ENCODE results near the gene PGAM1.
"Not testable (repeated sequence)": the region's sequence is repeated elsewhere in the genome, so short reads cannot be mapped to it uniquely, and the experiment has no call there.

PGAM1 gene

DNA sequence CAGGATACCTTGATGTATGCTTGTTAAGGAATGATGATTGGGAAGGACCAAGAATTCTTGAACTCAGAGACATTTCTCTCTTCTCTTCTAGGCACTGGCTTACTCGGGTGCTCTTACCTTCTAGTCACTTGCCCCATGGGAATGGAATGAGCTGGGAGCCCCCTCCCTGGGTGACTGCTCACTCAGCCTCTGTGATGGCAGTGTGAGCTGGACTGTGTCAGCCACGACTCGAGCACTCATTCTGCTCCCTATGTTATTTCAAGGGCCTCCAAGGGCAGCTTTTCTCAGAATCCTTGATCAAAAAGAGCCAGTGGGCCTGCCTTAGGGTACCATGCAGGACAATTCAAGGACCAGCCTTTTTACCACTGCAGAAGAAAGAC lies 30.7 kb downstream of the PGAM1 start:
- no peak for DNase-seq (ENCODE audit: low read depth, low spot score)

DNA sequence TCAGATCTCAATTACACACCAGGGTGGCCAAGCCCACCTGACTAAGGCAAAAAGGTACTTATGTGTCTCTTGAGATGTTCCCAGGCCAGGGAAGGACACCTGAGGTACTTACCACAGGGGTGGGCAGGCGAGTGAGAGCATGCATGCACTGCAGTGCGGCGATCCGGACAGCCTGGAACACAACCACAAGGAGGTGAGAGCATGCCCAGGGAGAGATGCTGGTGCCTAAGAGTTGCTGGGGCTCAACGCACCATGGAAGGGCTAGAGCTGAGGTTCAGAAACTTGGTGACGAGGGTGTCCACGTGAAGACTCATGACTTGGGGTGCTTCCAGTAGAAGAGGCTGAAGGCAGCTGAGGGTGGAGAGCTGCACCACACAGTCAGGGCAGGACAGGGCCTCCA lies 33.1 kb downstream of the PGAM1 start:
- no peak for DNase-seq (ENCODE audit: low read depth, low spot score)

DNA sequence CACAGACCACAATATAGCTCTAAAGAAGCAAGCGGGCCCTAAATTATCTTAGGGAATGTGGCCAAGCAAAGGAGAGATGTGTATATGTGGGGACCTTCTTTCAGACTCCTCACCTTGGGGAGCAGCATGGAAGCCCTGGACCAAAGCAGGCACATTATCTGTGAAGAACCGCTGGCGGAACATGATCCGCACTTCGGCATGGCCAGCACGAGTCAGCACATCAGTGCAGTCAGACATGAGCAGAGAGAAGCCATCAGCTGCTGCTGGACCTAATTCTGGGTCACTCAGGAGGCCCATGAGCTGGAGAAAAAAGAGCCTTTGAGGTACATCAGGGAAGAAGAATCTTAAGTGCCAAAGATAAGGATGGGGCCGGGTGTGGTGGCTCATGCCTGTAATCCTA lies 33.9 kb downstream of the PGAM1 start:
- DNase-seq (ENCODE audit: low read depth, low spot score): no peak

DNA sequence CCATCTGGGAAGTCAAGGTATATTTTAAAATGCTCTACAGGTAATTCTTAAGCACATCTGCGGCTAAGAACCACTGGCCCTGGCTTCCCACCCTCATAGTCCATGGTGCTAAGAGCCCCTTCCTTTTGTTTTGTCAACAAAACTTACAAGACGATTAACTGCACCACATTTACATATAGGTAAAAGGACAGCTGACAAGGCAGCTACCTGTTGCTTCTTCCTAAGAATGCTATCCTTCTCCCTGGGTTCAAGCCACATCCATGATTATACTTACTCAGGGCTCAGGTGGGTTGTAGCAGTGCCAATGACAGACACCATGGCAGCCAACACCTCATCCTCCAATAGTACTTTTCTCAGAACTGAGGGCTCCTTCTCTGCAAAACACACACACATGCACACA lies 36.3 kb downstream of the PGAM1 start:
- DNase-seq (ENCODE audit: low read depth, low spot score): no peak

DNA sequence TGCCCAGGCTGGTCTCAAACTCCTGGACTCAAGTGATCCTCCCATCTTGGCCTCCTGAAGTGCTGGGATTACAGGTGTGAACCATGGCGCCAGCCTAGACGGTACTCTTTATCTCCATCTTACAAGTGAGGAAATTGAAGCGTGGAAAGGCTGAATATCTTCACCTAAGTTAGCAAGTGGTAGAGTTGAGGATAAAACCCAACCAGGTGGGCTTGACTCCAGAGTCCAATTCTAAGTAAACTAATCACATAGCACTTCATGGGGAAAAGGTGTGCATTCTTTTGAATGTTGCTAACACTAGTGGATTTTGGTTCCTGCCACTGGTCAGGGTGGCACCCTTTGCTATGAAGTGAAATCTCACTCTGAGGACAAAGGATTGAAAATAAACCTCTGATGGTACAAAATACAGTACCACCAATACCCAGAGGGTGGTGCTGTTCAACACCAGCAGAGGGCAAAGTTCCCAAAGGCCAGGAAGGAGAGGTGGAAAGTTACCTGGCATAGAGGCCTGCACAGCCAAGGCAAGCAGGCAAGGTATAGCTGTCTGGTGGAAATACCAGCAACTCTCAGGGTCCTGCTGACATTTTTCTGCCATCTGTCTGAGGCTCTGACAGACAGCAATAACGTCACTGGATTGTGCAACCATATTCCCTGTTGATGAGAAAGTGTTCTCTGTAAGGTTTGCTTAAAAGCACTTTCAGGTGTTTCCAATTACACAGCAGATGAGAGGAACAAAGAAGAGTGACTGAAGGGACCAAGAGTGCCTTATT lies 37.6 kb downstream of the PGAM1 start:
- peak; percentile 75 for DNase-seq (ENCODE audit: low read depth, low spot score)

DNA sequence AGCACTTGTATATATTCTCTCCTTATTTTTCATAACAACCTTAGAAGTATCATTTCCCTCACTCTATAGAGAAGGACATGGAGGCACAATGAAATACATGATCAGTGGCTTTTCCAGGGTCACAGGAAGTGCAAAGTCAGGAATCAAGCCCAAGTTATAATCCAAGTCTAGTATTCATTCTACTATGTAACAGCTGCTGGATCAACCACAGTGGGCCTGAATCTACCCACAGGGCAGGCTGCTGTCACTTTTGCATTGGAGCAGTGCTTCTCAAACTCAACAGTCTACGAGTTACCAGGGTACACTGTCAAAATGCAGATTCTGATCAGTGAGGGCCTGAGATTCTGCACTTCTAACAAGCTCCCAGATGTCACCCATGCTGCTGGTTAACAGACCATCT lies 38.2 kb downstream of the PGAM1 start:
- DNase-seq (ENCODE audit: low read depth, low spot score): no peak

DNA sequence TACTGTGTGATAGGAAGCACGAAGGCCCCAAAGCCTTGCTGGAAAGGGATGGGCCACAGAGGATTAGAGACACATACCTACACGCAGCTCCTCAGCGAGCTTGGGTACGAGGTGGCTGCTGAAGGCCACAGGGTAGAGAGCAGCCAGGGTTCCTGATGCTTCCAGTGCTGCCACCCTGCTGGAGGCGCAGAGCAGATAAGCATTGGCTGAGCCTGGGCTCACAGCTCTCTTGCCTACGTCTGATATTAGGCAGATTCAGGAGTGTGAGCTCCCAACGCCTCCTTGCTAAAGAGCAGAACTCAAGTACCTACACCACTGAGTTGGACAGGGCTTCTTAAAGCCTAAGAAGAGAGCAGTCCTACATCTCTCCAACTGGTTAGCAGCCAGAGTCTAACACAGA lies 40.0 kb downstream of the PGAM1 start:
- DNase-seq (ENCODE audit: low read depth, low spot score): no peak

DNA sequence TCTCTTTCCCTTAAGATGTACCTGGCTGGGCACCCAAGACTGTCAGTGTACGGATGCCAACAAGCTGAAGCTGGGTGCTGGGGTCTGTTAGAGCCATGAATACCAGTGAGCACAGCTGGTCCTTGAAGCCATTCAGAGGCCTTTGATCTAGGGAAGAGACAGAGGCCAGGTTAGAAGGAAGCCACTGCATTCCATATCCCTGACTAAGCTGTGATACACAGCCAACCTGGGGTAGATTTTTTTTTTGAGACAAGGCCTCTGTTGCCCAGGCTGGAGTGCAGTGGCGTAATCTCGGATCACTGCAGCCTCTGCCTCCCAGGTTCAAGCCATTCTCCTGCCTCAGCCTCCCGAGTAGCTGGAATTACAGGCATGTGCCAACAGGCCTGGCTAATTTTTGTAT lies 40.8 kb downstream of the PGAM1 start:
- peak; percentile 51 for DNase-seq (ENCODE audit: low read depth, low spot score)

DNA sequence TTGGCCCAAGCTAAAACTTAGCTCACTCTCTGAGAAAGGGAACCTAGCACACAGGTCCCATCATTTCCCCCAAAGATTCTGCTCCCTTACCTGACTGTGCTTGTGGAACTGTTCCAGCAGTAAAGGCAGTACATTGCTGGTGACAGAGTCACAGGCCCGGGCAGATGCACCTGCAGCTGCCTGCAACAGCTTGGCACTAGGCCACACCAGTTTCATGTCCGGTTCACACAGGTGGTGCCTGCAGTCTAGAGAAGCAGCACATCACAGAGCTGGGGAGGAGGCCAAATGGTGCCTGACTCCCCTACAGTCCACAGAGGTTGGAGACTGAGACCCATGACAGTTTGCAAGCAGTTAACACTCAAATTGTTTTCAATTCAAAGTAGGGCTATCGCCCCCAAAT lies 42.2 kb downstream of the PGAM1 start:
- DNase-seq (ENCODE audit: low read depth, low spot score): no peak

DNA sequence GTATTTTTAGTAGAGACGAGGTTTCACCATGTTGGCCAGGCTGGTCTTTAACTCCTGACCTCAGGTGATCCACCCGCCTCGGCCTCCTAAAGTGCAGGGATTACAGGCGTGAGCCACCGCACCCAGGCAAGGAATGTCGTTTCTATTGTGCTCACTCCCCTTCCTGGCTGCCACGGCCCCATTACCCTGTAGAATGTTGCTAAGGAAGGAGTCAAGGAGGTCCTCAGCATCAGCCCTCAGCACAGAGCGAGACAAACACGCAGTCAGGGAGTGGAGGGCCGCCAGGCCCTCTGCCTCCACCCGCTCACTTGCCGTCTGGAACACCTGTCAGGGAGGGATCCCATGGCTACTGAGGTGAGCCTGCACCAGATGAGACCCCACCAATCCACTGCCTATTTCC lies 42.8 kb downstream of the PGAM1 start:
- not testable (repeated sequence) for DNase-seq (ENCODE audit: low read depth, low spot score)

DNA sequence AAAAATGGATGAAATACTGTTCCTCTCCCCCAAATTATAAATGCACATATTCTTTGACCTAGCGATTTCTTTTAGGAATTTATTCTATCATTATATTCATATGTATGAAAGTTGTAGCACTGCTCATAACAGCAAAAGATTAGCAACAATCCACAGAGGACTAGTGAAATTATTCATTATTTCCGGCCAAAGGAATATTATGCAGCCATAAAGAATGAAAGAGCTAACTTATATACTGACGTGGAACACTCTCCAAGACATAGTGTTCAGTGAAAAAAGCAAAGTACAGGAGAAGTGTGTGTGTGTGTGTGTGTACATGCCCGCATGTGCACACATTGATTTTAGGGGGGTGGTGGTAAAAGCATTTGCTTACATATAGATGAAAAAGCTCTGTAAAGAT lies 48.9 kb downstream of the PGAM1 start:
- no peak for DNase-seq (ENCODE audit: low read depth, low spot score)

DNA sequence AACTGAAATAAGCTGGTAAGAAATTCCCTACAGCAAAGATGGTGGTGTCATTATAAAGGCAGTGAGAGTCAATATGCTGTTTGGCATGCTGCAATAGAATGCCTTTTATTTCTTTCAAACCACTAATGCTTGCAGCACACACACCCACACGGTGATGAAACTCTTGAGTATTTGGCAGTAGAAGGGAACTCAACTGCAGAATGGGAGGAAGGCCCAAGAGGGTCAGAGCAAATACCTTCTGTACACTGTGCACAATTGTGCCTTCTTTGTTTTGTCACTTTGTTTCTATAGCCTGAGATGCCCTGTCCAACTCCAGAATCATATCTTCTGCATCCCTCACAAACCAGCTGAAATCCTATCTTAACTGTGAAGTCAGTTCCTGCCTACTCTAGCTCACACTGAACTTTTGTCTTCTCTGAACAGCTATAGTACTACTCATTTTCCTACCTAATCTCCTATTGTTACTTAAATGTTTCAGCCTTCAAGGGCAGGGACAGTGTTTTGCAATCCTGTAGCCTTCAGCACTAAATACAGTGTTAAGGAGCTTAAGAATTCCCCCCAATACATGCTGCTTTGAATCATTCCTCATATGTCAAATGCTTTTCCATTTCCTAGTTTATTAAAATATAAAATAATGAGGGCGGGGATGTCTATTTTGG lies 50.1 kb downstream of the PGAM1 start:
- peak; percentile 79 for DNase-seq (ENCODE audit: low read depth, low spot score)

DNA sequence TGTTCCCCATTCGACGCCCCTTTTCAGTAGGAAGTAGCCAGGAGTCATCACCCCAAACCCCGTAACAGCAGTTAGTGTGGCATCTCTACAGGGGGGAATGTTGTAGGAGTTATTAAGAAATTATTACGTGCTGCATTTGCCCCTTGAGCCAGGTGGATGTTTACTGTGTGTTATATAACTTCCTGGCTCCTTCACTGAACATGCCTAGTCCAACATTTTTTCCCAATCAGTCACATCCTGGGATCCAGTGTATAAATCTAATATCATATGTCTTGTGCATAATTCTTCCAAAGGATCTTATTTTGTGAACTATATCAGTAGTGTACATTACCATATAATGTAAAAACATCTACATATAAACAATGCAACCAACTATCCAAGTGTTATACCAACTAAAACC lies 53.4 kb downstream of the PGAM1 start:
- DNase-seq (ENCODE audit: low read depth, low spot score): not testable (repeated sequence)

DNA sequence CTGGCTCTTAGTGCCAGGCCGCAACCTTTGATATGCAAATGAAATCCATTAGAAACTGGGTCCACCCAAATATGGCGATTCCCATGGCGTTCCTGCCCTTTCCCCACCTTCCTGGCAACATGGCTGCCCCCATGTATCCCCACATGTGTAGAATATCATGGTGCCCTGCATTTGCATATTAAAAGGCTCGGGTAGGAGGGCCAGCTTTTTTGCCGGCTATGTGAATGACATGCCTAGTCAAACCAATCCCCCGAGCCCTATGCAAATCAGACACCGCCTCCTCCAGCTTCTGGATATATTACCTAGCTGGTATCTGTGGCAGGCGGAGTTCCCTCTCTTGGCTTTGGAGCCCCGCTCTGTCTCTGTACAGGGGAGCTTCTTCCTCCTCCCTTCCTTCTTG lies 53.9 kb downstream of the PGAM1 start:
- DNase-seq (ENCODE audit: low read depth, low spot score): peak; percentile 83

DNA sequence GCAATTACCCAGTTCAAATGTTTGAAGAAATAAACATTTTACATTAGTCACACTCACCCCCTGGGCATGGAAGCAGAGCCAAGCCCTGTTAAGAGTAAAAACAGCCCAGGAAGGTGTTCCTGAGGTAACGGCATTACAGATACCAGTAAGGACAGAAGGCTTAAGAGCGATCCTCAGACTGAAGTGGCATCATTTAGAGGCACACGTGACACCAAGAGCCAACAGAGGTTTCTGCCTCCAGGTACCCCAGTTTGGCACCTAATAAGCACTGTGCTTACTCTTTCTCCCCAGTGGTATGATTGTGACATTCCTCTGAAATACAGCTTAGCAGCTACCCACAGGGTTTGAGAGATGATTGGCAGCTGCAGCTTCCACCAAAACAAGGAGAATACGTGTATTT lies 55.1 kb downstream of the PGAM1 start:
- DNase-seq (ENCODE audit: low read depth, low spot score): no peak

DNA sequence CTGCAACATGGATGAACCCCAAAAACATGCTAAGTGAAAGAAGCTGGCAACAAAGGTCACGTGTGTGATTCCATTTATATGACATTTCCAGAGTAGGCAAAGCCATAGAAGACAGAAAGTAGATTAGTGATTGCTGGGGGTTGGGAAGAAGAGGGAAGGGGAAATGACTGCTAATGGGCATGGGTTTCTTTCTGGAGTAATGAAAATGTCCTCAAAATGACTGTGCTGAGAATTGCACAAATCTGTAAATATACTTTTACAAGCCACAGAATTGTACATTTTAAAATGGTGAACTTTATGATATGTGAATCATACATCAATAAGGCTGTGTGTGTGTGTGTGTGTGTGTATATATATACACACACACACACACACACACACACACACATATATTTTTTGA lies 56.4 kb downstream of the PGAM1 start:
- DNase-seq (ENCODE audit: low read depth, low spot score): no peak
